GM21381 (cell line): Measurements from ENCODE around the gene PIK3R2.
A peak's percentile ranks its signal among the peaks of the same experiment; 100 is the strongest.

Source experiments
- ATAC-seq: cut with Tn5 transposase; IDR thresholded peaks from one replicate; pipeline ENCODE4 v1.9.1; 2021; ENCODE audit warnings: mild to moderate bottlenecking, moderate library complexity; ENCODE audit not compliant: unreplicated experiment

Gene PIK3R2

DNA sequence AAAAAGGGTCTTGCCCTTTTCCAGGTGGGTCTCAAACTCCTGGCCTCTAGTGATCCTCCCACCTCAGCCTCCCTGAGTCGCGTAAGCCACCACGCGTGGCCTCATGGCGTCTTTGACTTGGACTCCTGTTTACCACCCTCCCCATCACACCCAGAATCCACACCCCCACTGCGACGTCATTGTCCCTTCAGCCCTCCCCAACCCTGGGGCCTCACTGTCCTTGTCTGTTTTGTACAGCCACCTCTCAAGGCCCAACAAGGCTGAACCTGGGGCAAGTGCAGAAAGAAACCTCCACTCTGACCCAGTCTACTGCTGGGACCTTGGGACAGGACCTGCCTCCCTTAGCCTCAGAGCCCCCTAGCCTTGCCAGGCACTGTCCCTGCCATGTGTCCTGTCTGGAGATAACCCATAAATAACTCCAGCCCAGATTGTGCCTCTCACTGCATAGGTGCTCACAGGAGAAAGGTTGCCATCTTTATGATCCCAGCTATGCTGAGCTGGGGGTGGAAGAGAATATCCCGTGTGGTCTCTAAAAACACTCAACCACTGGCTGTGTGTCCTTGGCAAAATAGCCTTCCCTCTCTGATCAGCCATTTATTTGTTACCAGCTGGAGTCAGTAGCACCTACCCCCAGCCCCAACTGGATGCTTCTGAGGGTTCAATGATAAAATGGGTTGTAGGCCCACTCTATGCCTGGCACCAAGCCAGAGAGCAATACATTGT is 18.8 kb downstream of the PIK3R2 start:
- ATAC-seq: no peak

DNA sequence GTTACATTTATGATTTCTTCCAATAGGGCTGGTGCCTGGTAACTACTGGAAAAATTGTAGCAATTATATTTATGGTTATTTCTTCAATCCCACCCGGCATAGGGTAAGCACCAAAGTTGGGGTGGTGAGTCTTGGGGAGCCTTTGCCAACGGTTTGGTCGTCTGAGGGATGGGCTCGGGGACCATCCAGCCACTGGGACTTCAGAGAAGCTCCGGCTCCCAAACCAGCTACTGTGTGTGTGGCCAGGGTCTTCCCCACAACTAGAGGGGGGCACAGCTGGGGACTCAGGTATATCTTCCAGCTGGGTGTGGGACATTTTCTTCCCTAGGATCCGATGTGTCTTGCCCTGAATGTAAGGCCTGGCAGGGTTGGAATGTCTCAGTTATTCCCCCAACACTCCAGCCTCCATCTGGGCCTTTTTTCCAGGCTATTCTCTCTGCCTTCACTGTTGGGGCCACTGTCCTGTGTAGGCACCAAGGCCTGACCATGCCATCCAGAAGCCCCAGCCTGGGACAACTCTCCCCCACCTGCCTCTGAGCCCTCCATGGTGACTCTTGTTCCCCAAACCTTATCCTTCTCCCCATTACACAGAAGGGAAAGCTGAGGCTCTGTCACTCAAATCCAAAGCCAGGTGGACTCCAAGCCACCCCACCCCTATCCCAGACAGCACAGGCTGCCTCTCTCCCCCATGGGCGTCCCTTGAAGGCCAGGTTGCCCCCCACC is 19.5 kb downstream of the PIK3R2 start:
- no peak for ATAC-seq

DNA sequence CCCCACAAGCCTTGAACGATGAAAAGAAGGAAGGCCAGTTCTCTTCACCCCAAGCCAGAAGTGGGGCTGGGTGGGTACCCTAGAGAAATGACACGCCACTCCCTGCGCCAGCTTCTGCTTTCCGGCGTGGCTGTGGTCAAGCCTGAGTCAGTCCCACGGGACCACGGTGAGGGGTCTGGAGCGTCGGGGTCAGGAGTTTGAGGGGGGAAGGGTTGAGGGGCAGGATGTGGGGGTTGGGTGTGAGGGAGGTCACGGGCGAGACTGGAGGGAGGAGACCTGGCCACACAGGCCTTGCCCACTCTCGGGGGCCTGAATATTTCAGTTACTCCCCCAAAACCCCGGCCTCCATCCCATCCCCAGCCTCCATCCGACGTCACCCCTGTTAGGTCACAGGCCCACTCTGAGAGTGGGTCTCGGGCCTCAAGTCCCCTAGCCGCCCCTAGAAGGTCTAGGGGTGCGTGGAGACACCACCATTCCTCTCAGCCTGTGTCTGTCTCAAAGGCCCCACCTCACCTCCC is 20.1 kb downstream of the PIK3R2 start:
- ATAC-seq: peak; percentile 1

GRCh38 chr19:18173572-18174288 is 20.8 kb downstream of the PIK3R2 start, which contains the start of gene IFI30:
Gene IFI30, plus strand, starts transcription at chr19:18173813. Its CDS starts 29 bp downstream, at chr19:18173842.
- ATAC-seq: peak; percentile 41

DNA sequence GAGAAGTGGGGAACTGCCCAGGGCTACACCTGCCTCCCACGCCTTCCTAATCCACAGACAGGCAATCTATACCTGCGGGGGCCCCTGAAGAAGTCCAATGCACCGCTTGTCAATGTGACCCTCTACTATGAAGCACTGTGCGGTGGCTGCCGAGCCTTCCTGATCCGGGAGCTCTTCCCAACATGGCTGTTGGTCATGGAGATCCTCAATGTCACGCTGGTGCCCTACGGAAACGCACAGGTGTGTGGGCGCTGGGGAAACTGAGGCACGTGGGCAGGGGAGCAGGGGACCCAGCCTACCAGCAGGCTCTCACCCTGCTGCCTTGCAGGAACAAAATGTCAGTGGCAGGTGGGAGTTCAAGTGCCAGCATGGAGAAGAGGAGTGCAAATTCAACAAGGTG is 22.0 kb downstream of the PIK3R2 start:
- ATAC-seq: no peak

DNA sequence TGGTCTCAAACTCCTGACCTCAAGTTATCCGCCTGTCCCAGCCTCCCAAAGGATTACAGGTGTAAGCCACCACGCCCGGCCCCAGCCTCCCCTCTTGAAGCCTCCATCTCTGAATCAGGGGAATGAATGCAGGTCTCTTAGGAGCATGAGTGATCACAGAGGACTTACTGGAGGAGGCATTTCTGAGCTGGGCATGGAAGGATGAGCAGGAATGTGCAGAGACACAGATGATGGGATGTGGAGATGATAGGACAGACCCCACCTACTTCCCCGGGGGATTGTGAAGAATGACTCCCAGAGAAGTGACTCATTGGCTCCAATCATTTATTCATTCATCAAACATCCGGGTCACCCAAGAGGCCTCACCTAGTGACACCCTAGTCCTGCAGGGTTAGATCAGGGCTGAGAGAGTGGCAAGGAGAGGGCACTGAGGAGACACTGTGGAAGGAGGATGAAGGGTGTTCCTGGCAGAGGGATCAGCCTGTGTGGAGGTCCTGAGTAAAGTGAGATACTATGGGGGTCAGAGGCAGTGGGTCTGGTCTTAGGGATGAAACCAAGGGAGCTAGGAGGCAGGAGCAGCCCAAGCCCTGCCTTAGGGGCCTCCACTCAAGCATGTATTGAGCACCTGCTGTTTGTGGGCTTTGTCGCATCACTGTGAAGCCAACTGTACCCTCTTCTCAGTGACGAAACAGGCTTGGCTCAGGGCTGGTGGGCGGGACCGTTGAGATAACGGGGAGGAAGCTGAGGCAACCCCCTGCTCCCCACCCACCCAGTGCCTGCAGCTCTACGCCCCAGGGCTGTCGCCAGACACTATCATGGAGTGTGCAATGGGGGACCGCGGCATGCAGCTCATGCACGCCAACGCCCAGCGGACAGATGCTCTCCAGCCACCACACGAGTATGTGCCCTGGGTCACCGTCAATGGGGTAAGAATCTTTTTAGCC is 23.7 kb downstream of the PIK3R2 start:
- no peak for ATAC-seq

GRCh38 chr19:18179957-18180356 is 27.0 kb downstream of the PIK3R2 start:
- ATAC-seq: no peak

GRCh38 chr19:18183529-18183928 is 30.6 kb downstream of the PIK3R2 start:
- no peak for ATAC-seq

GRCh38 chr19:18185538-18185937 is 32.6 kb downstream of the PIK3R2 start:
- no peak for ATAC-seq

GRCh38 chr19:18190278-18190677 is 37.3 kb downstream of the PIK3R2 start:
- ATAC-seq: no peak

DNA sequence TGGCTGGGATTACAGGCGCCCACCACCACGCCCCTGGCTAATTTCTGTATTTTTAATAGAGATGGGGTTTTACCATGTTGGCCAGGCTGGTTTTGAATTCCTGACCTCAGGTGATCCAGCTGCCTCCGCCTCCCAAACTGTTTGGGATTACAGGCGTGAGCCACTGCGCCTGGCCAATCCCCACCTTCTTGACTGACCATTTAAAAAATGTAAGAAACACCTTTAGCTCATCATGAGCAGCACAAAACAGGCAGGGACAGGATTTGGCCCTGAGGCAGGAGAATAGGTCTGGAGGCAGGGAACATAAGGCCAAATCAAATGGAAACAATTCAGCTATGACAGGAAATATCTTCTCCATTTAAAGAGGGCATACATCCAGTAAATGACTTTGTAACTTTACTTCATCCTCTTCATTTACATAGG is 38.7 kb downstream of the PIK3R2 start:
- ATAC-seq: no peak

DNA sequence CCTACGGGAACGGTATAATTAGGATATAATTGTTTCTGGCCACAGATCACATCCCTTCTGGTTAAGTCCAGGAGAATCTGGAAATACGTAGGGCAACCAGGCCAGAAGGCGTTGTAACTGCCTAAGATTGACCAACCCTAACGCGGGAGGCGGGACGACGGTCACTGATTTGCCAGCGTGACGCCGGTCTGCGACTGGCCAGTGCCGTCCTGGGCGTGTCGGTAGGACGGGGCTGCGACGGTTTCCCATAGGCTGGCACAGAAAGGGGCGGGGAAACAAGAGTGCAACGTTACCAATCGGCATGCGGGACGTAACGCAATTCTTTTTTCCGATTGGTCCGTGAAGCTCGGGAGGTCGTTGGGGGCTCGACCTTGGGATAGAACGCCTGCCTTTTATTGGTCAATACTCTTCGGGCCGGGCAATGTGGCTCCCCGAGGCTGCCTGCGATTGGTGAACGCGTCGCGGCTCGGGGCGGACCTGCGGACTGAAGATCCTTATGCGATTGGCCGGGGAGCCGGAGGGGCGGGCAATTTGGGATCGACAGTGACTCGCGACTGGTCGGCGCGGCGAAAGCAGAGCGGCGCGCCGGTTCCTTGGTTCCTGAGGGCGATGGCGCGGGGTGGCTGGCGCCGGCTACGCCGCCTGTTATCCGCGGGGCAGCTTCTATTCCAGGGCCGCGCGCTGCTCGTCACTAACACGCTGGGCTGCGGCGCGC is 39.9 kb downstream of the PIK3R2 start, which contains the start of gene MPV17L2:
Gene MPV17L2 (plus strand): TSS at position 546 of the 715 bp plus-strand sequence. CDS start 64 bp downstream, at position 610.
- ATAC-seq: peak; percentile 89

DNA sequence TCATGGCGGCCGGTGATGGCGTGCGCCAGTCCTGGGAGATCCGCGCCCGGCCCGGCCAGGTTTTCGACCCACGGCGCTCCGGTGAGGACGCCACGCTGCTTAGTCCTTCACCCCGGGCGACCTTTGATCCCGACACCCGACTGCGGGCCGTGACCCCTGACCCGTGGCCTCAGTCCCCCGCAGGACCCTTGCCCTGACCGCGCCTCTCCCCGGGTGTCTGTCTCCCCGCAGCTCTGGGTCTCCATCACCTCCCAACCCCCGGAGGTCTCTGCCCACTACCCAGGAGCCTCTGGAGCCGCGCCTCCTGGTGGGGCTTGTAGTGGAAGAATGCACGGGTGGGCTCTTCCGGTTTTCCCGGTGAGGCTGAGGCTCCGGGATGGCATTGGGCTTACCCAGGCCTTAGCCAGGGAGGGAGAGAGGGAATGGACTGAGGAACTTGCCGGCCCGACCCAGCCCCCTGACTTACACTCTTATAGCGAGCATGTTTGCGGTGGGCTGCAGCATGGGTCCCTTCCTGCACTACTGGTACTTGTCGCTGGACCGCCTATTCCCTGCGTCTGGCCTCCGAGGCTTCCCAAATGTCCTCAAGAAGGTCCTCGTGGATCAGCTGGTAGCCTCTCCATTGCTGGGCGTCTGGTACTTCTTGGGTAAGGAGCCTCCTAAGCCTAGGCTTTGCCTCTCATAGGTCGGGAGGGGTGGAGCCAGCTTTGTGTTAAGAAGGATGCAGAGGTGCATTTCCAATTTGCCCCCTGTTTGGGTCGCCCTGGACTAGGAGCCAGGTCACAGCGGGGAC is 40.6 kb downstream of the PIK3R2 start:
- ATAC-seq: no peak

DNA sequence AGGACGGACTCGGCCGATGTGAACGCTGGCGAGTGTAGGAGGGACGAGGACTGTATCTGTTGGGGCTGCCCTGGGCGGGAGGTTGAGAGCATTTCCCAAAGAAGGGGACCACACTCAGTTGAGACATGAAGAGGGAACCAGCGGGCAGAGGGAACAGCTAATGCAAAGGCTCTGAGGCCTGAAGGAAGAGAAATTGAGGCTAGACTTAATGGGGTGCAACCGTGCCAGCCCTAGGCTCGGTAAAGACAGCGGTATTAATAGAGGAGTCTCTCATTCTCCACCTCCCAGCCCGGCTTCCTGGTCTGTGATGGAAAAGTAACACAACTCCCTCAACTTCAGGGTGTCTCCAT is 41.2 kb downstream of the PIK3R2 start:
- ATAC-seq: no peak

DNA sequence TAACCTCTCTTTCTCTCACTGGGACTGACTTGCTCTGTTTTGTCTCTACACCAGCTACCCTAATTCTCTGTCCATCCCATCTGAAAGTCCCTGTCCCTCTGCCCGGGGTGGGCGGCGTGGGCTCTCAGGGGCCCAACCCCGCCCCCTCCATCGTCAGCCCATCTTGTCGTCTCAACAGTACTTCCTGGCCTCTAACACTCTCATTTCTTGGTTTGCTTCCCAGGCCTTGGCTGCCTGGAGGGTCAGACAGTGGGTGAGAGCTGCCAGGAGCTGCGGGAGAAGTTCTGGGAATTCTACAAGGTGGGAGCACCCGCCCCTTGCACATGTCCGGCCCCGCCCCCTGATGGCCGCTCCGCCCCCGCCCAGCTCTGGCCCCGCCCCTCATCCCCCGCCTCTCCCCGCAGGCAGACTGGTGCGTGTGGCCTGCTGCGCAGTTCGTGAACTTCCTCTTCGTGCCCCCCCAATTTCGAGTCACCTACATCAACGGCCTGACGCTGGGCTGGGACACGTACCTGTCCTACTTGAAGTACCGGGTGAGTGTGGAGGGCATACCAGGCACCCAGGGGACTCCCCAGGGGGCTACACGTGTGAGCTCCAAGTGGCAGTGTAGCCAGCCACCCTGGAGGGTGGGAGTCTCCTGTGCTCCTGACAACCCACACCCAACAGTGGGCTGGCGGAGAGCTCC is 41.7 kb downstream of the PIK3R2 start:
- no peak for ATAC-seq

- no peak for ATAC-seq
Measured at GRCh38 chr19:18196511-18196845, 43.5 kb downstream of the PIK3R2 start.

DNA sequence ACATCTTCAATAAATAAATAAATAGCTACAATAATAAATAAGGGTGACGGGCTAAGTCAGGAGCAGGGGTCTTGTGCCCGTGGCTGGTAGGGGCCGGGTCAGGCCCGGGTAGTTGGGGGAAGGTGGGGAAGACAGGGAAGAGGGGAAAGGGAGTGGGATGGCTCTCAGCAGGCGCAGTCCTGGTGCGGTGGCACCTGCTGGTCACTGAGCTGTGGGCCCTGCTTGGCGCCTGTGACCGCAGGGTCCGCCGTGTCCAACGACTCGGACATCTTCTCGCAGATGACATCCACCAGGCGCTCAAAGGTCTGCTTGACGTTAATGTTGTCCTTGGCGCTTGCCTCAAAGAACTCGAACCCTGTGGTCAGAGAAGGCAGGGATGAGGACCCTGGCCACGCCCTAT is 44.3 kb downstream of the PIK3R2 start:
- no peak for ATAC-seq

DNA sequence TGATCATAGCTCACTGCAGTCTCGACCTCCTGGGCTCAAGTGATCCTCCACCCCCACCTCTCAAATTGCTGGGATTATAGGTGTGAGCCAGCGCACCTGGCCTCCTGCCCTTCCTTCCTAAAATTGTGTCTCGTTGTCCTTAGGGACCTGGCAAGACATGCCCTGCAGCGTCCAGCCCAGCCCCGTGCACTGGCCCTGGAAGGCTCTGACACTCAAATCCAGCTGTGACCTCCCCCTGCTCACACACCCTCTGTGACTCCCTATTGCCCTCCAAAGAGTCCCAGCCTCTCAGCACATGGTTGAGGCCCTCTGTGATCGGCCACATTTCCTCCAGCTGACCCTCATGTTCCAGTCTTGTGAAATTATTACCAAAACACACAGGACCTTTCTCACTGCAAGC is 45.0 kb downstream of the PIK3R2 start:
- no peak for ATAC-seq
